ENCODE measurements around the gene CWC27. TPM values are rescaled to one million over a fixed set of nuclear protein-coding genes. Genes with fewer than 3 reads are reported as not detected.

CWC27 gene
- total RNA-seq, 1 experiment from 2014 or later = 42.7 TPM

GRCh38 chr5:64869419-64869818, 100.7 kb downstream of the CWC27 start:
- Mint-ChIP-seq H3K36me3 (no peaks in the 10 kb centered on the region), H3K4me3 (no peak overlapping the region), H3K27ac (no peak overlapping the region), H3K4me1 (peaks cover 12% of the 10 kb centered on the region), H3K9me3 (no peaks in the 10 kb centered on the region), H3K27me3 (ENCODE audit: low read depth) (no peaks in the 10 kb centered on the region)
- ChIA-PET CTCF (interaction anchor here (1.5 kb wide), 1 partner anchor 58 kb away, joined by 4 read pairs; no protein-coding TSS in a partner anchor), POLR2A (interaction anchor here (0.6 kb wide), 2 partner anchors 23 to 427 kb away, joined by 3 read pairs; no protein-coding TSS in a partner anchor)
- DNase-seq (ENCODE audit: low spot score) = no peak
- peak; percentile 46; the same call in 1 of the 2 replicates for ATAC-seq
- TF ChIP-seq E2F1 (CRISPR knock-in tag; IDR thresholded peaks at IDR 0.05) (no peak), JUN (CRISPR knock-in tag; IDR thresholded peaks at IDR 0.05) (no peak), ZMAT4 (CRISPR knock-in tag; IDR thresholded peaks at IDR 0.05) (no peak), GTF2I (CRISPR knock-in tag; conservative IDR thresholded peaks at IDR 0.05) (no peak), IRF2 (CRISPR knock-in tag; IDR thresholded peaks at IDR 0.05; ENCODE audit: borderline replicate concordance, low read depth) (no peak), ZNF671 (CRISPR knock-in tag; IDR thresholded peaks at IDR 0.05) (no peak), ERG (CRISPR knock-in tag; IDR thresholded peaks at IDR 0.05) (no peak), E2F5 (CRISPR knock-in tag; IDR thresholded peaks at IDR 0.05) (no peak), IRF1 (CRISPR knock-in tag; IDR thresholded peaks at IDR 0.05) (no peak), KAT7 (CRISPR knock-in tag; IDR thresholded peaks at IDR 0.05; ENCODE audit: borderline replicate concordance) (no peak), FOXP4 (CRISPR knock-in tag; IDR thresholded peaks at IDR 0.05) (no peak), SP1 (CRISPR knock-in tag; conservative IDR thresholded peaks at IDR 0.05) (no peak), PREB (CRISPR knock-in tag; IDR thresholded peaks at IDR 0.05; ENCODE audit: borderline replicate concordance) (no peak), CREB1 (CRISPR knock-in tag; IDR thresholded peaks at IDR 0.05) (no peak), ZNF423 (CRISPR knock-in tag; IDR thresholded peaks at IDR 0.05) (no peak), ZNF425 (CRISPR knock-in tag; conservative IDR thresholded peaks at IDR 0.05) (no peak), RORB (CRISPR knock-in tag; IDR thresholded peaks at IDR 0.05) (no peak)

All from WTC11 (cell line).